Transverse colon (tissue), 4 donors: ENCODE measurements around the gene ADRB1. TPM values are rescaled to one million over a fixed set of nuclear protein-coding genes. Genes with fewer than 3 reads are reported as not detected.

Experiments used
- DNase-seq: peaks from one replicate; pipeline ENCODE4 v3.0.0-alpha.2; 2019
- H3K27ac ChIP-seq, 4 donors: fragments of 200-600 bp; sonication (generic); 2 replicates each; pipeline ENCODE4 v1.5.1; 2016 to 2018; ENCODE audit warnings: inconsistent platforms in 4 of 4
- H3K27me3 ChIP-seq: fragments of 200-600 bp; sonication (generic); 2 replicates; pipeline ENCODE4 v1.5.1; 2017; ENCODE audit warnings: inconsistent platforms
- H3K36me3 ChIP-seq, 4 donors: fragments of 200-600 bp; sonication (generic); 2 replicates each; pipeline ENCODE4 v1.5.1; 2017 to 2019; ENCODE audit warnings: inconsistent platforms in 4 of 4
- H3K4me1 ChIP-seq, 4 donors: fragments of 200-600 bp; sonication (generic); 2 replicates each; pipeline ENCODE4 v1.5.1; 2017 to 2020; ENCODE audit warnings: inconsistent platforms in 4 of 4
- H3K4me3 ChIP-seq, 4 donors: fragments of 200-600 bp; sonication (generic); 1 replicate in 1 of 4; 2 replicates in 3 of 4; pipeline versions ENCODE4 v1.5.1 to v1.6.1; 2017 to 2019; ENCODE audit warnings: inconsistent platforms in 4 of 4
- H3K9me3 ChIP-seq, 2 donors: fragments of 200-600 bp; sonication (generic); 2 replicates each; pipeline ENCODE4 v1.5.1; 2017 to 2019; ENCODE audit warnings: inconsistent platforms in 2 of 2
- CTCF ChIP-seq, 5 experiments: fragments of 200-600 bp in 3 of 5; fragments of 450-650 bp in 2 of 5; sonication (generic) in 3 of 5; IDR thresholded peaks; 1 replicate in 2 of 5; 2 replicates in 3 of 5; pipeline ENCODE4 v1.5.1; 2016 to 2017; ENCODE audit warnings: antibody characterized with exemption in 5 of 5, inconsistent platforms in 3 of 5, mild to moderate bottlenecking in 2 of 5, moderate library complexity in 1 of 5
- EP300 ChIP-seq: sonication (generic); formaldehyde crosslinking; IDR thresholded peaks from one replicate; pipeline ENCODE4 v1.6.1; 2017; ENCODE audit warnings: antibody characterized with exemption, low read depth
- POLR2A ChIP-seq: fragments of 450-650 bp; IDR thresholded peaks from one replicate; pipeline ENCODE4 v1.6.1; 2016; ENCODE audit warnings: antibody characterized with exemption, mild to moderate bottlenecking, moderate library complexity
- POLR2AphosphoS5 ChIP-seq, 3 donors: sonication (generic); formaldehyde crosslinking; IDR thresholded peaks; one replicate each; pipeline ENCODE4 v1.6.1; 2016; ENCODE audit warnings: antibody characterized with exemption in 3 of 3
- WGBS, 2 donors: methylation state at CpG; one replicate each; pipeline ENCODE4 v1.1.5; 2018; ENCODE audit warnings: low coverage in 1 of 2; 5-methylcytosine and 5-hydroxymethylcytosine counted together
- in situ Hi-C, 4 donors: fragments of 200-750 bp; cut with MboI; loops; one replicate each; pipeline versions ENCODE4 v1.15.0 to v1.15.1; 2017; ENCODE audit warnings: low sequenced_read_pairs in 3 of 4, low pct_ligation_motif_present in 1 of 4, low pct_unique_long_range_greater_than_20kb in 1 of 4
- intact Hi-C: fragments of 100-400 bp; cut with DNase I; formaldehyde crosslinking; loops from one replicate; pipeline ENCODE4 v1.15.1; 2023; ENCODE audit warnings: low total_unique reads
- total RNA-seq, 4 donors: library from RNA; depleted of rRNA; stranded (reverse); fragments of >200 nt; gene quantifications; one replicate each; pipeline ENCODE4 v1.1.0, GENCODE V29; 2016

ADRB1 gene
- total RNA-seq, 4 donors from 2014 or later: 1.2 to 1.9 (median 1.4) TPM; not detected in 1

GRCh38 chr10:114061789-114062188 lies 18.1 kb downstream of the ADRB1 start:
- in situ Hi-C loops: no loop called here
- TF ChIP-seq POLR2A: no peak
- TF ChIP-seq POLR2AphosphoS5 (IDR thresholded peaks at IDR 0.05): no peak
- no peak for TF ChIP-seq CTCF (IDR thresholded peaks at IDR 0.05)
- no peak for TF ChIP-seq EP300
- no peak for DNase-seq
- no peaks in the 10 kb centered on the region for H3K36me3 ChIP-seq
- peaks cover 3% of the 10 kb centered on the region for H3K27me3 ChIP-seq
- intact Hi-C loops: no loop called here
- WGBS, 2 donors: 86 to 93% methylated on average over 9 of the region's 9 CpGs
- no peak overlapping the region for H3K27ac ChIP-seq
- H3K4me1 ChIP-seq: no peaks in the 10 kb centered on the region
- no peak overlapping the region for H3K4me3 ChIP-seq
- no peaks in the 10 kb centered on the region for H3K9me3 ChIP-seq

DNA sequence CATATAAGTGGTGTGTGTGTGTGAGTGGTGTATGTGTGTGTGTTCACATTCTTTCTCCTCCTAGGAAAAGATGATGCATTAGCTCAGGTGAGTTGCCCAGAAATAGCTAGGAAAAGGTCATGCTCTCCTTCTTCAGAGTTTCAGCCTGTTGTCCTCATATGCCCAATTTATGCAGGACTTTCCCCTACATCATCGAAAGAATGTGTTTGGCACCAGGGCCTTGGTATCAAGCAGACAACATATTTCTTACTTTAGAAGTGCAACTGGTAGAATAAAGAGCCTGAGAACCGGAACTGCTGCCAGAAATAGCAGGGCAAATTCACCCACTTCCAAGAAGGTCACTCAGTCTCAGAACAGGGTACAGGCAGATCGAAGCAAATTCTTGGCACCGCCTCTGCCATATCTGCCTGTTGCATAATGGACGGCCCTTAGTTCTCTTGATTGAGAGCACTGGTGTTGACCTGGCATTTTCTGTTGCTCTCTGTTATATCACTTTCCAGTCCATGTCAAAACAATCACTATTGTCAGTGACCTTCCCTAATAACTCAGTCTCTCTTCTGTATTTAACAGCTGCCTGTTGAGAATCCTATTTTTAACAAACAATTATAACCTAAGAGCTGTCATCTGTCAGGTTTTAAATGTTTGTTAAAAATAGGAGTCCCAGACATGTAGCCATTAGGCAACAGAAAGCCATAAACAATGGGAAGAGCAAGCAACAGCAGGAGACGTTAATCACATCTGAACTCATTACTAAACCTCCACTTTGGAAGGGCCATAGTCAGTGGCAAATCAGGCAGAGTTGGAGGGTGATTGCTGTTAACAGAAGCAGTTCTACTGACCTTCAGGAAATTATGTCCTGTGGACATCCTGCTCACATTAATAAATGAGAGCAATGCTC lies 20.7 kb downstream of the ADRB1 start:
- no peak for DNase-seq

DNA sequence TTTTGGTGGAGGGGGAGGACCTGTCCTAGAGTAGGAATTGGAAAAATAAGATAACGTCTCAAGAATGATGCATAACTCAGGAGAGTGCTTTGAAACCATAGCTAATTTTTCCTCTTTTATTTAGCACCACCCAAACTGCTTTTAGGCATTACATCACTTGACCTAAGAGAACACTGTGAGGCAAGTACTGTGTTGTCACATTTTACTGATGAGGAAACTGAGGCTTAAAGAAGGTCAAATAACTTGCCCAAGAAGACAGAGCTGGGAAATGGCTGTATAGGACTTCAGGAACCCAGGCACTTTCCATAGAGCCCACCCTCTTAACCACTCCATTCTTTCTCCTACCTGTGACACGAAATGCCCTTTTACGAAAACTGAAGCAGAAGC lies 21.4 kb downstream of the ADRB1 start:
- peaks cover 0 to 12% (median 0%) of the 10 kb centered on the region in 4 donors for H3K4me1 ChIP-seq
- H3K27me3 ChIP-seq: peaks cover 3% of the 10 kb centered on the region
- H3K27ac ChIP-seq: peak overlapping the region in 1 of 4 donors; percentile 10
- DNase-seq: no peak
- no peaks in the 10 kb centered on the region for H3K36me3 ChIP-seq
- TF ChIP-seq EP300: no peak
- no peak for TF ChIP-seq POLR2A
- TF ChIP-seq CTCF (IDR thresholded peaks at IDR 0.05): no peak
- TF ChIP-seq POLR2AphosphoS5 (IDR thresholded peaks at IDR 0.05): no peak
- no peak overlapping the region for H3K4me3 ChIP-seq
- H3K9me3 ChIP-seq: no peaks in the 10 kb centered on the region
- intact Hi-C loops: no loop called here
- in situ Hi-C loops: no loop called here
- WGBS, 2 donors: 87 to 88% methylated on average over 3 of the region's 3 CpGs

More for the DNA sequence above, 20.7 kb downstream of the ADRB1 start:
- WGBS, 2 donors: 61 to 68% methylated on average over 2 to 6 of the region's 6 CpGs
- no peak for TF ChIP-seq CTCF (IDR thresholded peaks at IDR 0.05)
- no peak for TF ChIP-seq POLR2A
- no peak for TF ChIP-seq EP300
- no peak for TF ChIP-seq POLR2AphosphoS5 (IDR thresholded peaks at IDR 0.05)
- intact Hi-C loops (no loop called here), in situ Hi-C loops (no loop called here)
- Histone ChIP-seq H3K4me1 (peaks cover 0 to 12% (median 0%) of the 10 kb centered on the region in 4 donors), H3K9me3 (no peaks in the 10 kb centered on the region), H3K4me3 (no peak overlapping the region), H3K27me3 (peaks cover 3% of the 10 kb centered on the region), H3K27ac (peak overlapping the region in 1 of 4 donors; percentile 10), H3K36me3 (no peaks in the 10 kb centered on the region)

- Histone ChIP-seq H3K27me3 (no peaks in the 10 kb centered on the region), H3K4me3 (no peak overlapping the region), H3K36me3 (no peaks in the 10 kb centered on the region), H3K9me3 (no peaks in the 10 kb centered on the region), H3K4me1 (peaks cover 0 to 12% (median 0%) of the 10 kb centered on the region in 4 donors), H3K27ac (no peak overlapping the region)
- WGBS, 2 donors: 84 to 92% methylated on average over 6 of the region's 6 CpGs
- intact Hi-C loops (no loop called here), in situ Hi-C loops (no loop called here)
- TF ChIP-seq CTCF (IDR thresholded peaks at IDR 0.05) (no peak), POLR2AphosphoS5 (IDR thresholded peaks at IDR 0.05) (no peak), EP300 (no peak), POLR2A (no peak)
- no peak for DNase-seq
Measured at GRCh38 chr10:114068054-114068707, 24.5 kb downstream of the ADRB1 start.
